ENCODE measurements around the gene SETBP1.

DNA sequence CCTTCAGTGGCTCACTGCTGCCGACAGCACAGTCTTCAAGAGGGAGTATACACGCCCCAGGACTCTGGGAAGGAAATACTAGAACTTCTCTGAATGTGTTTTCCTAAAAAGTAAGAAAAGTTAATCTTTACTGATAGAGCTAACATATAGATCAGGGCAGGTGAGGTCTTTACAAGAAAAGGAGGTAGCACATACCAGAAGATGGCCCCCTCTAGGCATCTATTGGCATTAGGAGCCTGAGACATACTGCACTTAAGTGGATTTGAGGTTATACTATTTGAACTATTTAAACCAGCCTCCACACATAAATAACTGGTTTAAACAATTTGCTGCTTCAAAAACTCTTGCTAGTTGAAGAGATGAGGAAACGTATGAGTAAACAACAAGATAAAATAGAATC is 406.1 kb downstream of the SETBP1 start:
- TF ChIP-seq, protein P1, sequence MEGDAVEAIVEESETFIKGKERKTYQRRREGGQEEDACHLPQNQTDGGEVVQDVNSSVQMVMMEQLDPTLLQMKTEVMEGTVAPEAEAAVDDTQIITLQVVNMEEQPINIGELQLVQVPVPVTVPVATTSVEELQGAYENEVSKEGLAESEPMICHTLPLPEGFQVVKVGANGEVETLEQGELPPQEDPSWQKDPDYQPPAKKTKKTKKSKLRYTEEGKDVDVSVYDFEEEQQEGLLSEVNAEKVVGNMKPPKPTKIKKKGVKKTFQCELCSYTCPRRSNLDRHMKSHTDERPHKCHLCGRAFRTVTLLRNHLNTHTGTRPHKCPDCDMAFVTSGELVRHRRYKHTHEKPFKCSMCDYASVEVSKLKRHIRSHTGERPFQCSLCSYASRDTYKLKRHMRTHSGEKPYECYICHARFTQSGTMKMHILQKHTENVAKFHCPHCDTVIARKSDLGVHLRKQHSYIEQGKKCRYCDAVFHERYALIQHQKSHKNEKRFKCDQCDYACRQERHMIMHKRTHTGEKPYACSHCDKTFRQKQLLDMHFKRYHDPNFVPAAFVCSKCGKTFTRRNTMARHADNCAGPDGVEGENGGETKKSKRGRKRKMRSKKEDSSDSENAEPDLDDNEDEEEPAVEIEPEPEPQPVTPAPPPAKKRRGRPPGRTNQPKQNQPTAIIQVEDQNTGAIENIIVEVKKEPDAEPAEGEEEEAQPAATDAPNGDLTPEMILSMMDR (IDR thresholded peaks at IDR 0.05) = no peak
- TF ChIP-seq EZH2 (IDR thresholded peaks at IDR 0.05) = no peak

Measured in neural progenitor cell (in vitro differentiated cells).